ENCODE data around the gene ARHGAP23. TPM values are rescaled to one million over a fixed set of nuclear protein-coding genes. Genes with fewer than 3 reads are reported as not detected.
"Not testable (repeated sequence)": the region's sequence is repeated elsewhere in the genome, so short reads cannot be mapped to it uniquely, and the experiment has no call there.

ARHGAP23 gene
- total RNA-seq, 3 donors from 2014 or later, result 6.1 to 44.6 (median 12.6) TPM

DNA sequence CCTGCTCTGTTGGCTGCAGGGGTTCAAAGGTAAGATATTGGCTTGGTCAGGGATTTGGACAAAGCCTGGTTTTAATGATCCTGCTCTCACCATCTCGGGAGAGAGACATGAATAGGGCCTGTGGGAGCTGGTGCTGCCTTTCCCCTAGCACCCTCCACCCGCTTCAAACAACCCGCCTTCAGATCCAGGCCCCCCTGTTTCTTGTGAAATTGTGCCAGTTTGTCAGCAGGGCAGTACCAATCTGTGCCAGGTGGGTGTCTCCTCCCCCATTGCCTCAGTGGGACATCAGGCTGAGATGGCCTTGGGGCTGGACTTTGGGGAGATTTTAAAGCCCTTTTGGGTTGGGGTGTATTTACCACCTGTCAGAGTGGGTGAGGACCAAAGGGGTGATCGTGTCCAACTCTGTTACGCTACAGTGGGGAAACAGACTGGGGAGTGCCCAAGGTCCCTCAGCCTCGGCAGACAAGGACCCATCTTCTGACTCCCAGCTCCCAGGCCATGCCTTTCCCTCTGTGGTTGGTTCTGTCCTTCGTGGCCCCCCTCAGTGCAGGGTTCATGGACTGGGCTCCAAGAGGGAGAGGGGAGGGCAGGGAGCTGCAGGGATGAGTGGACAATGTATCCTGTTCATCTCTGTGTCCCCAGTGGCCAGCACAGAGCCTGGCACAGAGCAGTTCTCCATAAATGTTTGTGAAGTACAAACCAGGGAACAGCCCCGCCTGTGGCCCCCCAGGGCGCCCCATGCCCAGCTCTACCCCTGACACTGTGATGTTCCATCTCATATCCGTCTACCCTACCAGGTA is 3.3 kb downstream of the ARHGAP23 start:
- intact Hi-C loops (cut with DNase I, micrococcal nuclease), result no loop called here
- H3K36me3 ChIP-seq (ENCODE audit: low read depth), result no peaks in the 10 kb centered on the region
- DNase-seq (no peak), ATAC-seq (no peak)
- H3K9me3 ChIP-seq, result no peaks in the 10 kb centered on the region
- TF ChIP-seq, protein P1, sequence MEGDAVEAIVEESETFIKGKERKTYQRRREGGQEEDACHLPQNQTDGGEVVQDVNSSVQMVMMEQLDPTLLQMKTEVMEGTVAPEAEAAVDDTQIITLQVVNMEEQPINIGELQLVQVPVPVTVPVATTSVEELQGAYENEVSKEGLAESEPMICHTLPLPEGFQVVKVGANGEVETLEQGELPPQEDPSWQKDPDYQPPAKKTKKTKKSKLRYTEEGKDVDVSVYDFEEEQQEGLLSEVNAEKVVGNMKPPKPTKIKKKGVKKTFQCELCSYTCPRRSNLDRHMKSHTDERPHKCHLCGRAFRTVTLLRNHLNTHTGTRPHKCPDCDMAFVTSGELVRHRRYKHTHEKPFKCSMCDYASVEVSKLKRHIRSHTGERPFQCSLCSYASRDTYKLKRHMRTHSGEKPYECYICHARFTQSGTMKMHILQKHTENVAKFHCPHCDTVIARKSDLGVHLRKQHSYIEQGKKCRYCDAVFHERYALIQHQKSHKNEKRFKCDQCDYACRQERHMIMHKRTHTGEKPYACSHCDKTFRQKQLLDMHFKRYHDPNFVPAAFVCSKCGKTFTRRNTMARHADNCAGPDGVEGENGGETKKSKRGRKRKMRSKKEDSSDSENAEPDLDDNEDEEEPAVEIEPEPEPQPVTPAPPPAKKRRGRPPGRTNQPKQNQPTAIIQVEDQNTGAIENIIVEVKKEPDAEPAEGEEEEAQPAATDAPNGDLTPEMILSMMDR (IDR thresholded peaks at IDR 0.05), result no peak
- no peak overlapping the region for H3K4me3 ChIP-seq
- H3K4me1 ChIP-seq (ENCODE audit: low read depth), result peaks cover 11% of the 10 kb centered on the region

DNA sequence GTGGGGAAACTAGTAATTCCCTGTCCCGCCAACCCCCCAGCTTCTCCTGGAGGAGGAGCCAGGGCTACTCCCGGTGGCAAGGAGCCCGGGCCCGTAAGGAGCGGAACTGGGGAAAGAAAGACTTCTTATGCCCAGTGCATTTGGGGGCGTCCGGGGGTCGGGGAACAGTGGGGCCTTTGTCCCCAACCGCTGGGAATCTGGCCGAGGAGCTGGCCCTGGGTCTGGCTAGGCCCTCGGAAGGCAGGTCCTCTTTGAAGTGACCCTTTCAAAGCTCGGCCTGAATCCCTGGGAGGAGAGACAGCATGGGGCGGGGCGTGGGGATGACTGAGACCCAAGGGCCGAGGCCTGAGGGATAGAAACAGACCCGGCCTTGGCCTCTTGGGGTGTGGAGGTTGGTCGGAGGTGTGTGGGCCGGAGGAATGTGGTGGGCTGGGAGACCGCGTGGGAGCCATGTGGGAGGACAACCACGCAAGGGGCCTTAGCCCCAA is 6.0 kb downstream of the ARHGAP23 start:
- intact Hi-C loops (cut with DNase I, micrococcal nuclease), result no loop called here
- ATAC-seq, result no peak
- DNase-seq, result no peak

DNA sequence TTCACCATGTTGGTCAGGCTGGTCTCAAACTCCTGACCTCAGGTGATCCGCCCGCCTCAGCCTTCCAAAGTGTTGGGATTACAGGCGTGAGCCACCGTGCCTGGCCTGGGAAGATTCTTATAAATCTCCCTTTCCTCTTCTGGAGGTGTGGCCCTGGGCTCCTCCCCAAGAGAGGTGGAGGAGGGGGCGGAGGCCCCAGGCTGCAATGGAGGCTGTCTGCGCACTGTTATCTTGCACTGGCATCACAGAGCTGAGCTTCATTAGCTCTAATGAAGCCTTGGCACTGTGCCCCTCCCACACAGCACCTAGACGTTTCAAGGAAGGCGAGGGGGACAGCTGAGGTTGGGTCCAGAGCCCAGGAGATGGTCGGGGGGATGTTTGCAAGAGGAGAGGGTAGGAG is 7.5 kb downstream of the ARHGAP23 start:
- no peak overlapping the region for H3K4me3 ChIP-seq
- DNase-seq (no peak), ATAC-seq (no peak)
- no peaks in the 10 kb centered on the region for H3K36me3 ChIP-seq (ENCODE audit: low read depth)
- TF ChIP-seq, protein P1 (IDR thresholded peaks at IDR 0.05), result no peak
- H3K4me1 ChIP-seq (ENCODE audit: low read depth), result no peaks in the 10 kb centered on the region
- intact Hi-C loops (cut with DNase I, micrococcal nuclease), result no loop called here
- H3K9me3 ChIP-seq, result no peaks in the 10 kb centered on the region

More for the DNA sequence above, 6.0 kb downstream of the ARHGAP23 start:
- Histone ChIP-seq H3K4me3 (no peak overlapping the region), H3K4me1 (ENCODE audit: low read depth) (no peaks in the 10 kb centered on the region), H3K9me3 (no peaks in the 10 kb centered on the region), H3K36me3 (ENCODE audit: low read depth) (no peaks in the 10 kb centered on the region)
- TF ChIP-seq, protein P1 (IDR thresholded peaks at IDR 0.05), result no peak

DNA sequence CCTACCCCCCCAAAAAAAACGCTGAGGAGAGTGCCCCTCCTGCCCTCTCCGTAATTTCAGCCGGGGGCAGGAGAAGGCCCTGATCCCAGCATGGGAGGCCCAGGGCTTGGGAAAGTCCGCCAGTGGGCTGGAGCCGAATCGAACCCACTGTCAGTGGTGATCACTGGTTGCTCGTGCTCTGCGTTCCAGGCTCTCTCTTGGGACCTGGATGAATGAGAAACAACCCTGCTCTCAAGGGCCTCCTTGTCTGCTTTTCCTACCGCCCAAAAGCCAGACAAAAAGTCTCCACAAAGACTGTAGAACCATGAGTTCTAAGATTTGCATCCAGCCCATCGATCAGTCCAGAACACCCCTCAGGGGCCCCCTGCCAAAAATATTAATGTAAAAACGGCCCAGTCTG is 8.1 kb downstream of the ARHGAP23 start:
- intact Hi-C loops (cut with DNase I, micrococcal nuclease), result no loop called here
- TF ChIP-seq, protein P1 (IDR thresholded peaks at IDR 0.05), result no peak
- H3K4me1 ChIP-seq (ENCODE audit: low read depth), result no peaks in the 10 kb centered on the region
- DNase-seq, result no peak
- ATAC-seq, result no peak
- no peaks in the 10 kb centered on the region for H3K9me3 ChIP-seq
- no peak overlapping the region for H3K4me3 ChIP-seq
- H3K36me3 ChIP-seq (ENCODE audit: low read depth), result no peaks in the 10 kb centered on the region

DNA sequence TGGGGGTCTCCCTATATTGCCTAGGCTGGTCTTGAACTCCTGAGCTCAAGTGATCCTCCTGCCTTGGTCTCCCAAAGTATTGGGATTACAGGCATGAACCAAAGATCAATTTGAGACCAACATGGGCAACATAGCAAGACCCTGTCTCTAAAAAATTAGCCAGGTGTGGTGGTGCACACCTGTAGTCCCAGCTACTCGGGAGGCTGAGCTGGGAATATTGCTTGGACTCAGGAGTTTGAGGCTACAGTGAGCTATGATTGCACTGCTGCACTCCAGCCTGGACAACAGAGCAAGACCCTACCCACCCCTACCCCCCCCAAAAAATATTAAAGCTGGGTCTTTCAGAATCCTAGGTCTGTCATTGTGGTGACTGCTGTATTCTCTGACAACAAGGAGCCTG is 9.0 kb downstream of the ARHGAP23 start:
- H3K4me3 ChIP-seq; intact Hi-C loops (cut with DNase I, micrococcal nuclease); DNase-seq; ATAC-seq; H3K9me3 ChIP-seq; H3K4me1 ChIP-seq (ENCODE audit: low read depth); H3K36me3 ChIP-seq (ENCODE audit: low read depth): not testable (repeated sequence)

DNA sequence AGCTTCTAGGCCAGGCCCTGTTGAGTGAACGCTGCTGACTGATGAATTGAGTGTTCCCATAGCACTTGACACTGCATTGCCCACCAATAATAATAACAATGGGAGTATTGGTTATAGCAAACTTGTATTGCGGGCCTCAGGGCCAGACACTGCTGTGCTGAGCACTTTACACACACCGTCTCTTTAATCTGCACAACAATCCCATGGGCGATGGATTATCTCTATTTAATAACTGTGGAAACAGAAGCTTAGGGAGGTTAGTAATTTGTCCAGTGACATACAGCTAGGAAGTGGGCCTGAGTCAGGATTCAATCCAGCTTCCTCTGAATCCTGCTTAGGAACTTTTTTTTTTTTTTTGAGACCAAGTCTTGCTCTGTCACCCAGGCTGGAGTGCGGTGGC is 11.2 kb downstream of the ARHGAP23 start:
- Histone ChIP-seq H3K4me3 (no peak overlapping the region), H3K9me3 (no peaks in the 10 kb centered on the region), H3K36me3 (ENCODE audit: low read depth) (no peaks in the 10 kb centered on the region), H3K4me1 (ENCODE audit: low read depth) (no peaks in the 10 kb centered on the region)
- intact Hi-C loops (cut with DNase I, micrococcal nuclease), result no loop called here
- DNase-seq (no peak), ATAC-seq (no peak)
- TF ChIP-seq, protein P1 (IDR thresholded peaks at IDR 0.05), result no peak

Data from mucosa of descending colon (tissue), 3 donors.